SH-SY5Y (cell line): ENCODE data around the gene CPO.

Experiments used
- GATA2 ChIP-seq: IDR thresholded peaks from 2 replicates; pipeline ENCODE4 v1.6.1; 2011; ENCODE audit warnings: mild to moderate bottlenecking, low read depth, low read length
- GATA3 ChIP-seq: IDR thresholded peaks from 2 replicates; pipeline ENCODE4 v1.6.1; 2011; ENCODE audit warnings: low read depth, mild to moderate bottlenecking, low read length, moderate library complexity

DNA sequence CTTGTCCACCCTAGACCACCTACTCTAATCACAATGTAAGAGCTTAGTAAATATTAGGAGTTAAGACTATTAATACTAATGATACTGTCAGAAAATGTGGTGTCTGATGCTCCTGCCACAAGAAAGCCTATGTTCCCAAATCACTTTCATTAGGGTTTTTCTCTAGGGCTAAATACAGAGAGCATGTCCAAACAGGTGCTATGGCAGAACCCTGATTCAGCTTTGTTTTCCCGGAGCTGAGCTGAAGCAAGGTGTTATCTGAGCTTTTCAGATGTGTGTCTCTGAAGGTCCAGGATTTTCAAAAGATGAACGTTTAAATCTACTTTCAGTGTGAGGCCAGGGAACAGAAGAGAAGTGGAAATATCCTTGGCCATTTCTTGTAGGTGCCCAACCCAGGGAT lies 40.6 kb downstream of the CPO start:
- TF ChIP-seq GATA2 (no peak), GATA3 (no peak)
